GM12872 (cell line): ENCODE results near the gene OGDH.

Experiments
- CTCF ChIP-seq: IDR thresholded peaks from 3 replicates; pipeline ENCODE4 v1.5.1; 2011; ENCODE audit warnings: low read depth, mild to moderate bottlenecking, low read length, moderate library complexity; ENCODE audit not compliant: insufficient read depth

OGDH gene

GRCh38 chr7:44661233-44661632, 54.8 kb downstream of the OGDH start:
- TF ChIP-seq CTCF, result no peak

GRCh38 chr7:44664780-44665461, 58.5 kb downstream of the OGDH start:
- no peak for TF ChIP-seq CTCF

- no peak for TF ChIP-seq CTCF
Observed at GRCh38 chr7:44665531-44666213, 59.2 kb downstream of the OGDH start.

DNA sequence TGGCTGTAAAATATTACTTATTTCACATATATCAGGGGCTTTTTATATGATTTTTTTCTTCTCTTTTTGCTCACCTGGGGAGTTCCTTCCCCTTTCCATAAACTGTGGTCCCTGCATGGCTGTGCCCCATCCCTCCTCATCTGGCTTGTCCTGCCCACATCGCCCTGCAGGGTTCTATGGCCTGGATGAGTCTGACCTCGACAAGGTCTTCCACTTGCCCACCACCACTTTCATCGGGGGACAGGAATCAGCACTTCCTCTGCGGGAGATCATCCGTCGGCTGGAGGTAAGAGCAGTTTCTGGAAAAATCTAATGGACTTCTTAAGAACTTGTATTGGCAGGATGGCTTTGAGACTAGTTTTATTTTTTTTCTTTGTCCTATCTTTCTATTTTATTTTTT, 60.1 kb downstream of the OGDH start:
- no peak for TF ChIP-seq CTCF

DNA sequence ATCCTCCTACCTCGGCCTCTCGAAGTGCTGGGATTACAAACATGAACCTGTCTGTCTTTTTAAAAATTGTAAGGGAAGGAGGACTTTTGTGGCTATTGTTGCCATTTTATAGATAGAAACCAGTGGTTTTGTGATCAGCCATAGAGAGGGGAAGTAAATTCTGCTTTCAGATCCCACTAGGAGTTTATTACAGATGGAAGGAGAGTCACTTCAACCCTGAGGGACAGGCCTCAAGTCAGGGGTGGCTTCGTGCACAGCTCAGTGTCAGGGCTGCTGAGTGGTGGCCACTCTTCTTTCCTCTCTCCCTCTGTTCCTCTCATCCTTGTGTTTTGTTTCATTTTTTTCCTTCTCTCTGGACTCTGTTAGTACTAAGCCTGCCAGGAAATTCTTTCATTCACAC, 60.8 kb downstream of the OGDH start:
- TF ChIP-seq CTCF, result no peak

GRCh38 chr7:44671069-44671468, 64.6 kb downstream of the OGDH start:
- TF ChIP-seq CTCF, result no peak

GRCh38 chr7:44673324-44673723, 66.9 kb downstream of the OGDH start:
- no peak for TF ChIP-seq CTCF
